ENCODE data around the gene HECTD4. TPM values are rescaled to one million over a fixed set of nuclear protein-coding genes. Genes with fewer than 3 reads are reported as not detected.

Gene HECTD4
- total RNA-seq, 1 donor from 2014 or later, result 22.7 TPM

GRCh38 chr12:112198120-112198733, 184.0 kb downstream of the HECTD4 start:
- peak; percentile 21 for DNase-seq (ENCODE audit: low read depth)
- peaks cover 2% of the 10 kb centered on the region for H3K36me3 ChIP-seq (ENCODE audit: control insufficient read depth, insufficient read depth, low read length)
- peak; percentile 68 for TF ChIP-seq CTCF (IDR thresholded peaks at IDR 0.05; ENCODE audit: insufficient read depth, low read length, poor library complexity, severe bottlenecking)
- H3K27me3 ChIP-seq (ENCODE audit: control insufficient read depth, insufficient read depth, low read length), result no peaks in the 10 kb centered on the region
- no peak overlapping the region for H3K4me3 ChIP-seq (ENCODE audit: low read depth, low read length)

DNA sequence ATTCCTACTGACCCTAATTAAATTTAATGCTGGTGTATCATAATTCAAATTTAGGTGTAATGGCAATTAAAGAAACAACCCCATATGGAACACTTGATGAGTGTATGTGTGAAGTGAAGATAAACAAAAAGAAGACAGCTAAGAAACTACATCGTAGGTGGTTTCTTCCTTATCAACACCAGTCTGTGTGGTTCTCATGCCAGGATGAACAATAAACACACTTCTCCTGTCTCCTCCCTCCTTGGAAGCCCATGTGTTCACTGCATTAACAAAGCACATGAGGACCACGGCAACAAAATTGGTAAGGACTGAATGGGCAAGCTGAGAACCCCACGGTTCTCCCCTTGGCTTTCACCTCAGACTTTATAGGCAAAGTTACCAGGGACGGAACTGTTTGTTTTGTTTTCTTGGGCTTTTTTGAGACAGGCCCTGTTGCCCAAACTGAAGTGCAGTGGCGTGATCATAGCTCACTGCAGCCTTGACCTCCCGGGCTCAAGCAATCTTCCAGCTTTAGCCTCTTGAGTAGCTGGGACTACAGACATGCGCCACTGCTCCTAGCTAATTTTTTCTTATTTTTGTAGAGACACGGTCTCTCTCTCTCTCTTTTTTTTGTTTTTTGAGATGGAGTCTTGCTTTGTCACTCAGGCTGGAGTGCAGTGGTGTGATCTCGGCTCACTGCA, 185.9 kb downstream of the HECTD4 start:
- no peaks in the 10 kb centered on the region for H3K27me3 ChIP-seq (ENCODE audit: control insufficient read depth, insufficient read depth, low read length)
- TF ChIP-seq CTCF (IDR thresholded peaks at IDR 0.05; ENCODE audit: insufficient read depth, low read length, poor library complexity, severe bottlenecking), result no peak
- no peak overlapping the region for H3K4me3 ChIP-seq (ENCODE audit: low read depth, low read length)
- peaks cover 2% of the 10 kb centered on the region for H3K36me3 ChIP-seq (ENCODE audit: control insufficient read depth, insufficient read depth, low read length)
- no peak for DNase-seq (ENCODE audit: low read depth)

DNA sequence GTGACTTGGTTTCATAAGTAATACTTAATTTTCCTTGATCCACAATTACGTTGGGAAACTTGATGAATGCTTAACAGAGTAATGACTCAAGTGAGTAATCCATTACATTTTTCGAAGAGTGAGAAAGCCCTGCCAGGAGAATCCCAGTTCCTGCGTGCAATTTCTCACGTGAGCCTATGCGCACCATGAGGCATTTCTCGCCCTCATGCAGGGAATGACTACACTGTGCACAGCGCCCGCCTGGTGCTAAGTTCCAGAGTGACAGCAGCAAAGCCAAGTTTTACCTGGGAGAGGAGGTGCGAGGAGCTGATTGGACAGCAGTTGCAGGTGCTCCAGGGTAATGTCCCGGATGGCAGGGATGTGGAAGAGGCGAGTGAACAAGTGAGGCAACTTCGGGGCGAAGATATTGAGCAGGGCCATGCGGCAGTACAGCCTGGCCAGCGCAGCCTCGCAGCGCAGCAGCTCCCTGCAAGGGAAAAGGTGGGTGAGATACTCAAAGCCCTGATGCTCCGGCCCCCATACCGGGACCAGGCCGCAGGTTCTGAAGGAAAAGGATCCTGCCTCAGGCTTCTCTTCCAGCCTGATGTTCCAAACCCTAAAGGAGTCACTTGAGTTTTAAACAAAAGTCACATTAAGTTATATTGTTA, 187.5 kb downstream of the HECTD4 start:
- no peak for TF ChIP-seq CTCF (IDR thresholded peaks at IDR 0.05; ENCODE audit: insufficient read depth, low read length, poor library complexity, severe bottlenecking)
- H3K36me3 ChIP-seq (ENCODE audit: control insufficient read depth, insufficient read depth, low read length), result peaks cover 2% of the 10 kb centered on the region
- no peak overlapping the region for H3K4me3 ChIP-seq (ENCODE audit: low read depth, low read length)
- DNase-seq (ENCODE audit: low read depth), result no peak
- H3K27me3 ChIP-seq (ENCODE audit: control insufficient read depth, insufficient read depth, low read length), result no peaks in the 10 kb centered on the region

DNA sequence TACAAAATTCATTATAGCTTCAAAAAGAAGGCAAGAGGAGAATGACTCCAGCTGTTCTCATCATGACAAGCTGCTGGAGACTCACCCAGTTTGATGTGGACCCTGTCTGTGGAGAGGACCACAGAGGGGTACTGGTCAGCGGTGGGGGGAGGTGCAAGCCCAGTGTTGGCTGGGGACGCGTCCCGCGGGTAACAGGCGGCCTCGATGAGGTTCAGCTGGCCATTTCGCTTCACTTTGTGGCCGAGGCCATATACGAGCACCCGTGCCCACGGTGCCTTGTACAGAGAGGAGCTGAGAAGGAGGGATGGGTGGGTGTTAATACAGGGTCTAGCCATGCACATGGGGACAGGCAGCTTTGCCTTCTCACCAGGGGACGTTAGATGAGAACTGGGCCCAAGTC, 189.8 kb downstream of the HECTD4 start:
- DNase-seq (ENCODE audit: low read depth), result no peak
- Histone ChIP-seq H3K4me3 (ENCODE audit: low read depth, low read length) (no peak overlapping the region), H3K27me3 (ENCODE audit: control insufficient read depth, insufficient read depth, low read length) (no peaks in the 10 kb centered on the region), H3K36me3 (ENCODE audit: control insufficient read depth, insufficient read depth, low read length) (peaks cover 2% of the 10 kb centered on the region)
- TF ChIP-seq CTCF (IDR thresholded peaks at IDR 0.05; ENCODE audit: insufficient read depth, low read length, poor library complexity, severe bottlenecking), result no peak

- H3K36me3 ChIP-seq (ENCODE audit: control insufficient read depth, insufficient read depth, low read length), result peaks cover 2% of the 10 kb centered on the region
- no peak overlapping the region for H3K4me3 ChIP-seq (ENCODE audit: low read depth, low read length)
- no peak for TF ChIP-seq CTCF (IDR thresholded peaks at IDR 0.05; ENCODE audit: insufficient read depth, low read length, poor library complexity, severe bottlenecking)
- no peaks in the 10 kb centered on the region for H3K27me3 ChIP-seq (ENCODE audit: control insufficient read depth, insufficient read depth, low read length)
- no peak for DNase-seq (ENCODE audit: low read depth)
Observed at GRCh38 chr12:112191840-112192321, 190.3 kb downstream of the HECTD4 start.
